22Rv1 (cell line): Measurements from ENCODE around the gene PPP1R16B.

Experiments
- H3K27ac ChIP-seq: fragments of 450-650 bp; 2 replicates; pipeline ENCODE4 v1.5.1; 2017
- ZFX ChIP-seq: fragments of 450-650 bp; IDR thresholded peaks from 2 replicates; pipeline ENCODE4 v1.6.1; 2017; ENCODE audit warnings: antibody characterized with exemption, borderline replicate concordance
- TF ChIP-seq, protein P1 (sequence below): fragments of 450-650 bp; IDR thresholded peaks from 2 replicates; pipeline ENCODE4 v1.5.1; 2017; ENCODE audit warnings: mild to moderate bottlenecking

Gene PPP1R16B

DNA sequence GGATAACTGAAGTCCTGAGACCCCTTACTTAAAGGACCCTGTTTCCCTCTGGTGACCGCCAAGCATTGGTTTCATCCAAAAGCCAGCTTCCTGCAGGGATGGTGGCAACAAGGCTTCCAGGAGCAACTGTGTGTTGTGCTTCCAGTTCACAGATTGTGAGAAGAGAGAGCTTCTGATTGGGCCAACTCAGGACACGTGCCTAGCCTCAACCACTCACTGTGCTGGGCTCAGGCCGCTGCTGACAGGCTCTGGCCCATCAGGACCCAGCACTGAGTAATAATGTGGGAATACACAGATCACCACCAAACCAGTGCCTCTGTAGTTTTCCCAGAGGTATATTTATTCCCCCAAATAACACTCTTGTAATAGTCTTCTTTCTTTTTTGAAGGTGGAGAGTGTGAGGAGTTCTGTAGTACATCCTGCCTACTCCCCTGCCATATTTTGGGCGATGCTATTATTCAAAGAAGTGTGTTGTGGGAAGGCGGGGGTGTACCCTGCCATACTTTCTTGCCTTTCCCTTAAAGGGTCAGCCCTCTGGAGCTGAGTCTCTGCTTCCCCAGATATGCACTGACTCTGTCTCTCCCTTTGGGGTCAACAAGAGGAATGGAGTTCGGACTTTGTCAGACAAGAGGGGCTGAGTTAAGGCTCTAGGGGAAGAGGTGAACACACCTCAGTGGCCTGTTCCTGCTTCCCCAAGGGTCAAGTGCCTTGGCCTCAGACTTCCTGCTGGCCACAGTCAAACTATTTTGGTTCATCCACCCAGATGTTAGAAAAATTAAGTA, 23.2 kb downstream of the PPP1R16B start:
- H3K27ac ChIP-seq, result no peak overlapping the region
- TF ChIP-seq ZFX, result no peak
- TF ChIP-seq, protein P1, sequence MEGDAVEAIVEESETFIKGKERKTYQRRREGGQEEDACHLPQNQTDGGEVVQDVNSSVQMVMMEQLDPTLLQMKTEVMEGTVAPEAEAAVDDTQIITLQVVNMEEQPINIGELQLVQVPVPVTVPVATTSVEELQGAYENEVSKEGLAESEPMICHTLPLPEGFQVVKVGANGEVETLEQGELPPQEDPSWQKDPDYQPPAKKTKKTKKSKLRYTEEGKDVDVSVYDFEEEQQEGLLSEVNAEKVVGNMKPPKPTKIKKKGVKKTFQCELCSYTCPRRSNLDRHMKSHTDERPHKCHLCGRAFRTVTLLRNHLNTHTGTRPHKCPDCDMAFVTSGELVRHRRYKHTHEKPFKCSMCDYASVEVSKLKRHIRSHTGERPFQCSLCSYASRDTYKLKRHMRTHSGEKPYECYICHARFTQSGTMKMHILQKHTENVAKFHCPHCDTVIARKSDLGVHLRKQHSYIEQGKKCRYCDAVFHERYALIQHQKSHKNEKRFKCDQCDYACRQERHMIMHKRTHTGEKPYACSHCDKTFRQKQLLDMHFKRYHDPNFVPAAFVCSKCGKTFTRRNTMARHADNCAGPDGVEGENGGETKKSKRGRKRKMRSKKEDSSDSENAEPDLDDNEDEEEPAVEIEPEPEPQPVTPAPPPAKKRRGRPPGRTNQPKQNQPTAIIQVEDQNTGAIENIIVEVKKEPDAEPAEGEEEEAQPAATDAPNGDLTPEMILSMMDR, result no peak

DNA sequence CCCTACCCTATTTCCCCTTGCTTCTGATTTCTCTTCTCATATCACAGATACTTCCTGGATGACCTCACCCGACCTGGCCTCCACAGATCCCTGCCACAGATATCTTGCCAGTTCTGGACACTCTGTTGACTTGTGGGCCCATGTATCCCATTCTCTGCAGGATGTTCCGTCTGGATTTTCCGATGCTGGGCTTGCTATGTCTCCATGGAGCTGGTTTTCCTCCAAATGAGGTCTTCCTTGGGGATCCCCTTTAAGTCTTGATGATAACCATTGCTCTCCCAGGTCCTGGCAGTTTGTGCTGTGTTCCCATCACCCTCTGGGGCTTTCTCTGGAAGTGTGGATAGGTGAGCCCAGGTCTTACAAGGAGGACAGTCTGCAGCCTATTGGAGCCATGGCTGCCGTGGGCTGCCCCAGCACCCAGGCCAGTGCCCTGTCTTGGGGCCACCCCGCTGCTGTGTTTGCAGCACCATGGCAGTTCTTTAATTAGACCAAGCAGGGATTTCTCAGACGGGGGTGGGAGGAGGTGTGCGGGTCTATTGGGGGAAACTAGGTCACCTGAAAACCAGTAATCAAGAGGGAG, 23.9 kb downstream of the PPP1R16B start:
- TF ChIP-seq, protein P1, result no peak
- TF ChIP-seq ZFX, result no peak
- H3K27ac ChIP-seq, result no peak overlapping the region

DNA sequence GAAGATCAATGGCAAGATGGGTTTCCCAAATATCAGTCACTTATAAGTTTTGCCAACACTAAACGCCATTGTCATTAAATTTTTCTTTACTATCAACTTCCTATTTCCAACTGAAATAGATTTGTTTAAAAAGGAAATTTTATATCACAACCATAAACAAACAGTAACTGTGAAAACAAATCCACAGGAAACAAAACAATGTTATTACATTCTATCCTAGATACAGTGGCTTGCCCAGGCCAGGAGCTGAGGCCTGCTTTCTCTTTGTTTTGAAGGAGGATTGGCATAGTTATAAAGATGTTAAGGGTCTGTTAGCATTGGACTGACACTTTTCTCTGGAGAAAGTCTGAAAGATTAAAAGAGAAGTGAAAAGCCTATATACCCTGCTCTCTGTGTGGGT, 24.9 kb downstream of the PPP1R16B start:
- no peak overlapping the region for H3K27ac ChIP-seq
- no peak for TF ChIP-seq ZFX
- TF ChIP-seq, protein P1, result no peak

DNA sequence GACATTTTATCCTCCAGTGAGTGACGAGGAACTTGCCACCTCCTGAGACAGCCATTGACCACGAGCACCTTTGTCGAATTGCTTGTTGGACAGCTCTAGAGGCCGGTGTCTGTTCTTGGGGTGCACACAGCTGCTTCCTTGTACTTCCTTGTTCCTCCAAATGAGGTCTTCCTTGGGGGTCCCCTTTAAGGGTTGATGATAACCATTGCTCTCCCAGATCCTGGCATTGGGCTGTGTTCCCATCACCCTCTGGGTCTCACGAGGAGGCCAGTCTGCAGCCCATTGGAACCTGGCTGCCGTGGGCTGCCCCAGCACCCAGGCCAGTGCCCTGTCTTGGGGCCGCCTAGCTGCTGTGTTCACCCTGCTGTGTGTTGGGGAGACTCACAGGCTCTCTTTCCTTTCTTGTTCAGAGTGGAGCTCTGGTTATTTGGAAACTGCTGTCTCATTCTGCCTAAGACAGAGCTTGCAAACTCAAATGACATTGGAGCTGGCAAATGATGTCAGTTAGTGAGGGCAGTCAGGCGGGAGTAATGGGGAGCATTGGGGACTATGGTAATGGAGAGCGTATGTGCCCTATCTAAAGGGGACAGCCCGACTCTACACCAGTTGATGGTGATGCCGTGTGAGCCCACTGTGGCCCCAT, 25.7 kb downstream of the PPP1R16B start:
- TF ChIP-seq, protein P1, result no peak
- no peak for TF ChIP-seq ZFX
- no peak overlapping the region for H3K27ac ChIP-seq

DNA sequence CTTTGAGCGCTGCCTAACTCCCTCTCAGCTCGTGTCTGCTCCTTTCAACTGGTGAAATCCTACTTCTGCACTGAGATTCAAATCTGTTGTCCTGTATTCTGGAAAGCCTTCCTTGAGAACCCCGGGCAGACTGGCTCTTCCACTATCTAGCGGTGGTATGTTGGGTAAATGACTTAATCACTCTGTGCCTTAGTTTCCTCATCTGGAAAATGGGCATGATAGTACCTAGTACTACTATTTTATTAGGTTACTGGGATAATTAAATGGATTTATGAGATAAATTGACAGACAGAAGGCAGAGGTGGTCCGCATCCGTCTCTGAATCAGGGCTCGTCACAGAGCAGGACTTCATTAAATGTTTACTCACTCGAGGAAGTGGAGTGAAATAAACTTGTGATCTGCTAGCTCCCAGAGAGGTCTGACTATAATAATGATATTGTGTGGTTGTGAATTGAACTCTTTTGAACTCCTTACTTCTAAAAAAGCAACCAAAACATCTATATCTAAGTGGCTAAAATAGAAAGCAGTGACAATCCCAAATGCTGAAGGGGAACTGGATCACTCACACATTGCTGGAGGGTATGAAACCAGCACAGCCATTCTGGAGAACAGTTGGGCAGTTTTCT, 26.6 kb downstream of the PPP1R16B start:
- TF ChIP-seq, protein P1, result no peak
- TF ChIP-seq ZFX, result no peak
- no peak overlapping the region for H3K27ac ChIP-seq

DNA sequence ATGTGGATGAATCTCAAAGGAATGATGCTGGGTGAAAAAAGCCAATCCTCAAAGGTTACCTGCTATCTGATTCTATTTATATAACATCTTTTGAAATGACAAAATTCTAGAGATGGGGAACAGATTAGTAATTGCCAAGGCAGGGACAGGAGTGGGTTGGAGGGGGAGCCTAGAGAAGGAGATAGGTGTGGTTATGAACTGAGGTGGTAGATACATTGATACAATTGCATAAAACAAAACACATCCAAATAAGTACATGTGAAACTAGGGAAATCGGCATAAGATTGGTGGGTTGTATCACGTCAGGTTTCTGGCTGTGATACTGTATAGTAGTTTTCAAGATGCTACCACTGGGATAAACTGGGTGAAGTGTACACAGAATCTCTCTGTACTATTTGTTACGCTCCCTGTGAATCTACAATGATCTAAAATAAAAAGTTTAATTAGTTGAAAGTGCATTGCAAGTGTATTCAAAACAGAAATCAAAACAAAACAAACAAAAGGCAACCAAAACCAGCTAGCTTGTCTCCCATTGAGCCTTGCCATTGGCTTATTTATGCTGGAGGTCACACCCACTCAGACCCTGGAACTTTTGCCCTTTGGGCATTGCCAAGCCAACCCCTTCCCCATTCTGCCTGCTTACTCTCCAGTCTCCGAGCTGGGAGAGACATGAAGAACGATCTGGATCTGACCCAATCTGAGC, 27.8 kb downstream of the PPP1R16B start:
- H3K27ac ChIP-seq, result no peak overlapping the region
- TF ChIP-seq, protein P1, result no peak
- no peak for TF ChIP-seq ZFX
